ENCODE results near the gene SCNN1A. TPM values are rescaled to one million over a fixed set of nuclear protein-coding genes. Genes with fewer than 3 reads are reported as not detected.

SCNN1A gene
- total RNA-seq, 2 donors from 2014 or later: 158 to 188 TPM

GRCh38 chr12:6356374-6356820, 19.0 kb downstream of the SCNN1A start:
- intact Hi-C loops (cut with DNase I): no loop called here
- TF ChIP-seq CTCF (IDR thresholded peaks at IDR 0.05): no peak
- H3K36me3 ChIP-seq: no peaks in the 10 kb centered on the region
- H3K27ac ChIP-seq: no peak overlapping the region
- H3K4me1 ChIP-seq: peaks cover 8% of the 10 kb centered on the region
- no peaks in the 10 kb centered on the region for H3K27me3 ChIP-seq
- H3K4me3 ChIP-seq: no peak overlapping the region
- no peaks in the 10 kb centered on the region for H3K9me3 ChIP-seq
- no peak for DNase-seq
- no peak overlapping the region for H3K9ac ChIP-seq (ENCODE audit: low read depth in 2 of 2, low read length in 2 of 2)

- DNase-seq: peak; percentile 51
- no peaks in the 10 kb centered on the region for H3K9me3 ChIP-seq
- no peak for TF ChIP-seq CTCF (IDR thresholded peaks at IDR 0.05)
- intact Hi-C loops (cut with DNase I): no loop called here
- H3K27me3 ChIP-seq: no peaks in the 10 kb centered on the region
- H3K4me1 ChIP-seq: peaks cover 7% of the 10 kb centered on the region
- no peaks in the 10 kb centered on the region for H3K36me3 ChIP-seq
- H3K27ac ChIP-seq: no peak overlapping the region
- no peak overlapping the region for H3K4me3 ChIP-seq
- H3K9ac ChIP-seq (ENCODE audit: low read depth in 2 of 2, low read length in 2 of 2): no peak overlapping the region
Measured at GRCh38 chr12:6355491-6356373, 19.6 kb downstream of the SCNN1A start.

GRCh38 chr12:6354495-6355393, 20.6 kb downstream of the SCNN1A start:
- Histone ChIP-seq H3K27me3 (no peaks in the 10 kb centered on the region), H3K4me1 (peaks cover 3% of the 10 kb centered on the region), H3K36me3 (no peaks in the 10 kb centered on the region), H3K9me3 (no peaks in the 10 kb centered on the region), H3K9ac (ENCODE audit: low read depth in 2 of 2, low read length in 2 of 2) (peak overlapping the region in 1 of 2 donors; percentile 55), H3K27ac (no peak overlapping the region), H3K4me3 (no peak overlapping the region)
- no peak for DNase-seq
- TF ChIP-seq CTCF (IDR thresholded peaks at IDR 0.05): no peak
- intact Hi-C loops (cut with DNase I): no loop called here

GRCh38 chr12:6352193-6353173, 22.9 kb downstream of the SCNN1A start:
- Histone ChIP-seq H3K4me1 (peaks cover 3% of the 10 kb centered on the region), H3K36me3 (no peaks in the 10 kb centered on the region), H3K9ac (ENCODE audit: low read depth in 2 of 2, low read length in 2 of 2) (peak overlapping the region in 1 of 2 donors; percentile 9), H3K27me3 (no peaks in the 10 kb centered on the region), H3K9me3 (no peaks in the 10 kb centered on the region), H3K27ac (peak overlapping the region; percentile 57), H3K4me3 (no peak overlapping the region)
- TF ChIP-seq CTCF (IDR thresholded peaks at IDR 0.05): no peak
- intact Hi-C loops (cut with DNase I): no loop called here
- DNase-seq: no peak

All from colonic mucosa (tissue), 4 donors.